ENCODE results near the gene RNF169.

- TF ChIP-seq CTCF (IDR thresholded peaks at IDR 0.05) (no peak), EZH2 (IDR thresholded peaks at IDR 0.05; ENCODE audit: borderline replicate concordance, insufficient read depth, low read depth, low read length, poor library complexity, severe bottlenecking) (no peak)
Observed at GRCh38 chr11:74820763-74821162, 72.1 kb downstream of the RNF169 start.
